ENCODE results near the gene STX16. TPM values are rescaled to one million over a fixed set of nuclear protein-coding genes. Genes with fewer than 3 reads are reported as not detected.

Gene STX16
- total RNA-seq, 4 donors from 2014 or later = 26.1 to 90.4 (median 47.8) TPM

DNA sequence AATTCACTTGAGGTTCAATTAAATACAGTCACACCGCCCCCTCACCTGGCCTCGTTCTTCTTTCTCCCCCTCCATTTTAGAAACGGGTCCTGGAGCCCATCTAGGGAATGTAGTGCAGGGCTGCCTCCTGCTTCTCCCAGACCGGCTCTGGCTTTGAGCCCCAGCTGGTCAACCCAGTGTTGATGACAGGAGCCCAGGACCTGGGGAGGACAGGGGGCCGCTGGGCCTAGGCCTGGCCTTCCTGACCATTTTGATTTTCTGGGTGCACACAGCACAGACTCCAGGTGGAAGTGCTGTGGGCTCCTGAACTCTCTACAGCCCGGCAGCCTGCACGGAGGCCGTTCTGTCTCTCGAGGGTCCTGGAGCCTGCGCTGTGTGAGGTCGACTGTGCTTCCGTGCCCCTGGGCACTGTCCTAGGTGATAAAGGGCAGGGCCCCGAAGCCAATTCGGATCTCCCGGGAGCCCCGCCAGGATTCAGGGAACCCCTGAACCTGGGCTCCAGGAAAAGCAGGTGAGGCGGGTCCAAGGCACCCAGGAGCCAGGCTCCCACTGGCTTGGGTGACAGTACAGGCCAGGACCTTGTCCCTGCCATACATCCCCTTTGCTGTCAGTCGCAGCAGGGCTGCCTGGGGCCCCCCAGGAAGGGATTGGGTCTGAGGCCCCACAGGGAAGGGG lies 64.9 kb downstream of the STX16 start:
- Histone ChIP-seq H3K4me1 (no peaks in the 10 kb centered on the region), H3K4me3 (no peak overlapping the region), H3K27ac (no peak overlapping the region), H3K9me3 (no peaks in the 10 kb centered on the region), H3K27me3 (peaks cover 16% of the 10 kb centered on the region), H3K36me3 (peaks cover 0 to 41% of the 10 kb centered on the region in 2 donors)
- no peak for TF ChIP-seq EP300 (IDR thresholded peaks at IDR 0.05)
- TF ChIP-seq, protein P1, sequence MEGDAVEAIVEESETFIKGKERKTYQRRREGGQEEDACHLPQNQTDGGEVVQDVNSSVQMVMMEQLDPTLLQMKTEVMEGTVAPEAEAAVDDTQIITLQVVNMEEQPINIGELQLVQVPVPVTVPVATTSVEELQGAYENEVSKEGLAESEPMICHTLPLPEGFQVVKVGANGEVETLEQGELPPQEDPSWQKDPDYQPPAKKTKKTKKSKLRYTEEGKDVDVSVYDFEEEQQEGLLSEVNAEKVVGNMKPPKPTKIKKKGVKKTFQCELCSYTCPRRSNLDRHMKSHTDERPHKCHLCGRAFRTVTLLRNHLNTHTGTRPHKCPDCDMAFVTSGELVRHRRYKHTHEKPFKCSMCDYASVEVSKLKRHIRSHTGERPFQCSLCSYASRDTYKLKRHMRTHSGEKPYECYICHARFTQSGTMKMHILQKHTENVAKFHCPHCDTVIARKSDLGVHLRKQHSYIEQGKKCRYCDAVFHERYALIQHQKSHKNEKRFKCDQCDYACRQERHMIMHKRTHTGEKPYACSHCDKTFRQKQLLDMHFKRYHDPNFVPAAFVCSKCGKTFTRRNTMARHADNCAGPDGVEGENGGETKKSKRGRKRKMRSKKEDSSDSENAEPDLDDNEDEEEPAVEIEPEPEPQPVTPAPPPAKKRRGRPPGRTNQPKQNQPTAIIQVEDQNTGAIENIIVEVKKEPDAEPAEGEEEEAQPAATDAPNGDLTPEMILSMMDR (IDR thresholded peaks at IDR 0.05) = no peak
- TF ChIP-seq POLR2AphosphoS5 (IDR thresholded peaks at IDR 0.05) = no peak
- no peak for TF ChIP-seq POLR2A (IDR thresholded peaks at IDR 0.05)
- WGBS, 2 donors (ENCODE audit: low coverage in 1 of 2) = 67% methylated on average over 3 of the region's 18 CpGs; no CpG with 5 or more reads in 1 of the 2 donors
- no peak for ATAC-seq

- H3K4me3 ChIP-seq = no peak overlapping the region
- peaks cover 23% of the 10 kb centered on the region for H3K27me3 ChIP-seq
- peaks cover 0 to 41% of the 10 kb centered on the region in 2 donors for H3K36me3 ChIP-seq
- 80% methylated on average over 2 of the region's 23 CpGs; no CpG with 5 or more reads in 1 of the 2 donors for WGBS, 2 donors (ENCODE audit: low coverage in 1 of 2)
- no peak overlapping the region for H3K27ac ChIP-seq
- H3K4me1 ChIP-seq = no peaks in the 10 kb centered on the region
- H3K9me3 ChIP-seq = no peaks in the 10 kb centered on the region
- ATAC-seq = no peak
- TF ChIP-seq EP300 (IDR thresholded peaks at IDR 0.05) = no peak
- no peak for TF ChIP-seq POLR2A (IDR thresholded peaks at IDR 0.05)
- TF ChIP-seq POLR2AphosphoS5 (IDR thresholded peaks at IDR 0.05) = no peak
- TF ChIP-seq, protein P1 (IDR thresholded peaks at IDR 0.05) = no peak
These were observed 65.6 kb downstream of the STX16 start for GRCh38 chr20:58716476-58717277.

- TF ChIP-seq, protein P1 (IDR thresholded peaks at IDR 0.05) = no peak
- TF ChIP-seq EP300 (IDR thresholded peaks at IDR 0.05) = no peak
- TF ChIP-seq POLR2A (IDR thresholded peaks at IDR 0.05) = no peak
- no peak for TF ChIP-seq POLR2AphosphoS5 (IDR thresholded peaks at IDR 0.05)
- no peaks in the 10 kb centered on the region for H3K4me1 ChIP-seq
- no peak for ATAC-seq
- no peaks in the 10 kb centered on the region for H3K9me3 ChIP-seq
- H3K27me3 ChIP-seq = peaks cover 31% of the 10 kb centered on the region
- no peak overlapping the region for H3K4me3 ChIP-seq
- H3K27ac ChIP-seq = no peak overlapping the region
- 100% methylated on average over 1 of the region's 23 CpGs; no CpG with 5 or more reads in 1 of the 2 donors for WGBS, 2 donors (ENCODE audit: low coverage in 1 of 2)
- H3K36me3 ChIP-seq = peaks cover 0 to 37% of the 10 kb centered on the region in 2 donors
These were observed 66.4 kb downstream of the STX16 start for GRCh38 chr20:58717278-58718091.

- no peak for TF ChIP-seq EP300 (IDR thresholded peaks at IDR 0.05)
- TF ChIP-seq POLR2A (IDR thresholded peaks at IDR 0.05) = no peak
- no peaks in the 10 kb centered on the region for H3K4me1 ChIP-seq
- H3K27ac ChIP-seq = no peak overlapping the region
- WGBS, 2 donors (ENCODE audit: low coverage in 1 of 2) = 80 to 85% methylated on average over 1 to 4 of the region's 15 CpGs
- peaks cover 38% of the 10 kb centered on the region for H3K27me3 ChIP-seq
- ATAC-seq = no peak
- no peak overlapping the region for H3K4me3 ChIP-seq
- peaks cover 0 to 31% of the 10 kb centered on the region in 2 donors for H3K36me3 ChIP-seq
- no peaks in the 10 kb centered on the region for H3K9me3 ChIP-seq
These were observed 67.1 kb downstream of the STX16 start for GRCh38 chr20:58718121-58718563.

DNA sequence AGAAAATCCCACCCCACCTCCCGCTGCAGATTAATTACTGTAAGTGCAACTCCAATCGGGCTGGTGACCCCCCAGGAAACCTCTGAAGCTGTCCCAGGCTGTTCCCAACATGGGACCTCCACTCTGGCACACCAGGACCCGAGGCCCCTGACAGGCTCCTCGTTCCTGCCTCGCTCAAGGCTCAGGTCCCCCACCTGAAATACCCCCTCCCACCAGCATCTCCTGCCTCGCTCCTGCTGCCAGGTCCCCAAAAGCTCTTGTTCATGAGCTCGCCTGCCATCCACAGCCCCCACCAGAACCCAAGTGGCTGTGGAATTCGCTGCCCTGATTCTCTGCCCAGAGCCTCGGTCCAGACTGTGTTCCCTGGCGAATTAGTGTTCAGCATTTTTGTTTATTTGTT lies 67.6 kb downstream of the STX16 start:
- peaks cover 0 to 25% of the 10 kb centered on the region in 2 donors for H3K36me3 ChIP-seq
- no peak overlapping the region for H3K27ac ChIP-seq
- no peak overlapping the region for H3K4me3 ChIP-seq
- 81 to 84% methylated on average over 7 to 8 of the region's 10 CpGs for WGBS, 2 donors (ENCODE audit: low coverage in 1 of 2)
- ATAC-seq = no peak
- H3K4me1 ChIP-seq = no peaks in the 10 kb centered on the region
- peaks cover 44% of the 10 kb centered on the region for H3K27me3 ChIP-seq
- TF ChIP-seq POLR2AphosphoS5 (IDR thresholded peaks at IDR 0.05) = no peak
- no peaks in the 10 kb centered on the region for H3K9me3 ChIP-seq

Data from gastroesophageal sphincter (tissue), 4 donors.